ENCODE data around the gene PRKAB1. TPM values are rescaled to one million over a fixed set of nuclear protein-coding genes. Genes with fewer than 3 reads are reported as not detected.

The PRKAB1 gene
- total RNA-seq, 1 experiment from 2014 or later: 25.0 TPM

DNA sequence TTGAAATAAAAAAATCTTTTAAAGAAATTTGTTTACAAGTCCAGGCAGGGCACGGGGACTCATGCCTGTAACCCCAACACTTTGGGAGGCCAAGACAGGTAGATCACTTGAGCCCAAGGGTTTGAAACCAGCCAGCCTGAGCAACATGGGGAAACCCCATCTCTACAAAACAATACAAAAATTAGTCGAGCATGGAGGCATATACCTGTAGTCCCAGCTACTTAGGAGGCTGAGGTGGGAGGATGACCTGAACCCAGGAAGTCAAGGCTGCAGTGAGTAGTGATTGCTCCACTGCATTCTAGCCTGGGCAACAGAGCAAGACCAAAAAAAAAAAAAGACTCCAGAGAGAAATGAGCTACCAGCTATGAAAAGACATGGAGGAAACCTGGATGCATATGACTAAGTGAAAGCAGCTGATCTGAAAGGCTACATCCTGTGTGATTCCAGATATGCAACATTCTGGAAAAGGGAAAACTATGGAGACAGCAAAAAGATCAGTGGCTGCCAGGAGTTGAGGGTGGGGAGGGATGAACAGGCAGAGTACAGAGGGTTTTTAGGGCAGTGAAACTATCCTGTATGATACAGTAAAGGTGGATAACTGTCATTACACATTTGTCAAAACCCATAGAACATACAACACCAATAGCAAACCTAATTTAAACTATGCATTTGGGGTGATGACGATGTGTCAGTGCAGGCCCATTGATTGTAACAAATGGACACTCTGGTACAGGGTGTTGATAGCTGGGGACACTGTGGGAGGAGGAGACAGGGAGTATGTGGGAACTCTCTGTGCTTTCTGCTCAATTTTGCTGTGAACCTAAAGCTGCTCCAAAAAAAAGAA is 59.9 kb downstream of the PRKAB1 start:
- Histone ChIP-seq H3K4me1 (ENCODE audit: control insufficient read depth in 1 of 2, insufficient read depth in 2 of 2, low read length in 2 of 2) (no peaks in the 10 kb centered on the region), H4K20me1 (ENCODE audit: insufficient read depth) (no peaks in the 10 kb centered on the region), H3K9me2 (ENCODE audit: insufficient read depth) (no peaks in the 10 kb centered on the region), H3K4me3 (replicated peaks in 1 of 2; ENCODE audit: low read depth in 1 of 2, low read length in 2 of 2) (no peak overlapping the region), H3K4me2 (ENCODE audit: low read length) (no peak overlapping the region), H3K9me3 (ENCODE audit: control insufficient read depth in 1 of 2, insufficient read depth in 1 of 2, low read depth in 1 of 2, low read length in 2 of 2) (no peaks in the 10 kb centered on the region), H3K79me2 (ENCODE audit: insufficient read depth, low read length) (no peaks in the 10 kb centered on the region), H2AFZ (ENCODE audit: low read depth, low read length, poor library complexity, severe bottlenecking) (no peak overlapping the region), H3K27me3 (ENCODE audit: insufficient read depth, low read length) (no peaks in the 10 kb centered on the region), H3K36me3 (ENCODE audit: control insufficient read depth in 1 of 2, insufficient read depth in 2 of 2, low read length in 2 of 2) (peaks cover 5 to 38% of the 10 kb centered on the region in 2 experiments; a peak in 3 of 4 replicates), H3K9ac (ENCODE audit: low read length) (no peak overlapping the region), H3K27ac (ENCODE audit: low read depth, low read length) (no peak overlapping the region)
- no peak for TF ChIP-seq SP1 (IDR thresholded peaks at IDR 0.05; ENCODE audit: low read depth)
- TF ChIP-seq, protein P1, sequence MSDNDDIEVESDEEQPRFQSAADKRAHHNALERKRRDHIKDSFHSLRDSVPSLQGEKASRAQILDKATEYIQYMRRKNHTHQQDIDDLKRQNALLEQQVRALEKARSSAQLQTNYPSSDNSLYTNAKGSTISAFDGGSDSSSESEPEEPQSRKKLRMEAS (IDR thresholded peaks at IDR 0.05): no peak
- TF ChIP-seq, protein P2, sequence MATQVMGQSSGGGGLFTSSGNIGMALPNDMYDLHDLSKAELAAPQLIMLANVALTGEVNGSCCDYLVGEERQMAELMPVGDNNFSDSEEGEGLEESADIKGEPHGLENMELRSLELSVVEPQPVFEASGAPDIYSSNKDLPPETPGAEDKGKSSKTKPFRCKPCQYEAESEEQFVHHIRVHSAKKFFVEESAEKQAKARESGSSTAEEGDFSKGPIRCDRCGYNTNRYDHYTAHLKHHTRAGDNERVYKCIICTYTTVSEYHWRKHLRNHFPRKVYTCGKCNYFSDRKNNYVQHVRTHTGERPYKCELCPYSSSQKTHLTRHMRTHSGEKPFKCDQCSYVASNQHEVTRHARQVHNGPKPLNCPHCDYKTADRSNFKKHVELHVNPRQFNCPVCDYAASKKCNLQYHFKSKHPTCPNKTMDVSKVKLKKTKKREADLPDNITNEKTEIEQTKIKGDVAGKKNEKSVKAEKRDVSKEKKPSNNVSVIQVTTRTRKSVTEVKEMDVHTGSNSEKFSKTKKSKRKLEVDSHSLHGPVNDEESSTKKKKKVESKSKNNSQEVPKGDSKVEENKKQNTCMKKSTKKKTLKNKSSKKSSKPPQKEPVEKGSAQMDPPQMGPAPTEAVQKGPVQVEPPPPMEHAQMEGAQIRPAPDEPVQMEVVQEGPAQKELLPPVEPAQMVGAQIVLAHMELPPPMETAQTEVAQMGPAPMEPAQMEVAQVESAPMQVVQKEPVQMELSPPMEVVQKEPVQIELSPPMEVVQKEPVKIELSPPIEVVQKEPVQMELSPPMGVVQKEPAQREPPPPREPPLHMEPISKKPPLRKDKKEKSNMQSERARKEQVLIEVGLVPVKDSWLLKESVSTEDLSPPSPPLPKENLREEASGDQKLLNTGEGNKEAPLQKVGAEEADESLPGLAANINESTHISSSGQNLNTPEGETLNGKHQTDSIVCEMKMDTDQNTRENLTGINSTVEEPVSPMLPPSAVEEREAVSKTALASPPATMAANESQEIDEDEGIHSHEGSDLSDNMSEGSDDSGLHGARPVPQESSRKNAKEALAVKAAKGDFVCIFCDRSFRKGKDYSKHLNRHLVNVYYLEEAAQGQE (IDR thresholded peaks at IDR 0.05; ENCODE audit: low read depth): no peak
- TF ChIP-seq ATF3 (IDR thresholded peaks at IDR 0.05): no peak
- TF ChIP-seq ELF1 (IDR thresholded peaks at IDR 0.05; ENCODE audit: borderline replicate concordance, low read depth): no peak
- no peak for TF ChIP-seq RAD21 (IDR thresholded peaks at IDR 0.05; ENCODE audit: low read depth)
- no peak for TF ChIP-seq ZNF274 (IDR thresholded peaks at IDR 0.05; ENCODE audit: low read depth, low read length)
- no peak for TF ChIP-seq FOSL1 (IDR thresholded peaks at IDR 0.05; ENCODE audit: low read depth)
- TF ChIP-seq TCF7L2 (IDR thresholded peaks at IDR 0.05; ENCODE audit: borderline replicate concordance, extremely low read depth, insufficient read depth, insufficient read length): no peak
- no peak for TF ChIP-seq SIN3A (IDR thresholded peaks at IDR 0.05; ENCODE audit: low read depth)
- no peak for TF ChIP-seq POLR2A (IDR thresholded peaks at IDR 0.05; ENCODE audit: borderline replicate concordance, extremely low read depth, insufficient read depth, insufficient read length)
- no peak for TF ChIP-seq JUND (IDR thresholded peaks at IDR 0.05)
- TF ChIP-seq EGR1 (IDR thresholded peaks at IDR 0.05; ENCODE audit: low read depth): no peak
- no peak for TF ChIP-seq EZH2 (IDR thresholded peaks at IDR 0.05)
- no peak for TF ChIP-seq CTCF (IDR thresholded peaks at IDR 0.05 in 2 of 3, conservative IDR thresholded peaks at IDR 0.05 in 1 of 3; ENCODE audit: borderline replicate concordance in 1 of 3, insufficient read depth in 1 of 3, low read depth in 2 of 3, low read length in 2 of 3)
- no peak for TF ChIP-seq CEBPB (IDR thresholded peaks at IDR 0.05; ENCODE audit: low read depth)
- no peak for TF ChIP-seq YY1 (IDR thresholded peaks at IDR 0.05; ENCODE audit: extremely low read depth, insufficient replicate concordance, low read depth, low read length)
- TF ChIP-seq ZFX (IDR thresholded peaks at IDR 0.05): no peak
- TF ChIP-seq POLR2AphosphoS5 (IDR thresholded peaks at IDR 0.05; ENCODE audit: low read depth, low read length): no peak
- ChIA-PET RAD21 (ENCODE audit: low non-redundant PET in 1 of 2, low total read pairs in 2 of 2, uncharacterized antibody in 2 of 2, unreplicated experiment in 2 of 2) (no interaction called here), CTCF (interaction anchor here (1.1 kb wide), 1 partner anchor 53 kb away, joined by 4 read pairs; no protein-coding TSS in a partner anchor), POLR2A (no interaction called here)
- no TSS peak for BruUV-seq (replicated peaks)
- no peak for ATAC-seq
- DNase-seq (ENCODE audit: low read depth, low spot score): no peak
- intact Hi-C loops (cut with micrococcal nuclease): no loop called here

All from HCT116 (cell line).